Heart right ventricle (tissue), 16 donors: Measurements from ENCODE around the gene IQGAP2. TPM values are rescaled to one million over a fixed set of nuclear protein-coding genes. Genes with fewer than 3 reads are reported as not detected.

Source experiments
- ATAC-seq, 8 donors: fragments of 200-7000 bp; cut with Tn5 transposase; one replicate each; pipeline ENCODE4 v1.9.1; 2020; ENCODE audit warnings: mild to moderate bottlenecking in 8 of 8, moderate library complexity in 8 of 8, moderate number of reproducible peaks in 1 of 8
- DNase-seq, 2 donors: peaks; one replicate each; pipeline ENCODE4 v3.0.0-alpha.2; 2020
- H3K27ac ChIP-seq, 10 donors: fragments of 200-600 bp; sonication (generic) in 2 of 10; one replicate each; pipeline versions ENCODE4 v1.5.0 to v1.8.0; 2020 to 2022; ENCODE audit warnings: mild to moderate bottlenecking in 3 of 10
- H3K27me3 ChIP-seq, 7 donors: fragments of 200-600 bp; one replicate each; pipeline ENCODE4 v1.8.0; 2021 to 2022; ENCODE audit warnings: mild to moderate bottlenecking in 2 of 7
- H3K36me3 ChIP-seq, 9 donors: fragments of 200-600 bp; sonication (generic) in 1 of 9; one replicate each; pipeline versions ENCODE4 v1.5.0 to v1.8.0; 2020 to 2022; ENCODE audit warnings: mild to moderate bottlenecking in 2 of 9
- H3K4me1 ChIP-seq, 9 donors: fragments of 200-600 bp; sonication (generic) in 1 of 9; one replicate each; pipeline versions ENCODE4 v1.5.0 to v1.8.0; 2020 to 2022; ENCODE audit warnings: mild to moderate bottlenecking in 4 of 9
- H3K4me3 ChIP-seq, 10 donors: fragments of 200-600 bp; sonication (generic) in 2 of 10; one replicate each; pipeline versions ENCODE4 v1.5.0 to v1.8.0; 2020 to 2022; ENCODE audit warnings: mild to moderate bottlenecking in 7 of 10, moderate library complexity in 2 of 10
- H3K9me3 ChIP-seq, 11 donors: fragments of 200-600 bp in 10 of 11; sonication (generic) in 2 of 11; one replicate each; pipeline versions ENCODE4 v1.5.0 to v1.8.0; 2013 to 2022; ENCODE audit warnings: mild to moderate bottlenecking in 2 of 11, control low read depth in 1 of 11, moderate library complexity in 1 of 11
- WGBS, 2 donors: extraction: QIAGEN DNeasy Blood & Tissue Kit; methylation state at CpG; one replicate each; pipeline ENCODE4 v1.1.7; 2013; ENCODE audit warnings: inconsistent platforms in 1 of 2; 5-methylcytosine and 5-hydroxymethylcytosine counted together
- intact Hi-C, 10 donors: fragments of 100-400 bp; cut with DNase I; formaldehyde crosslinking; loops; one replicate each; pipeline versions ENCODE4 v1.11.1 to v1.14.2; 2022
- polyA plus RNA-seq, 2 donors: library from polyadenylated mRNA; stranded (reverse); fragments of 200-250 nt; gene quantifications; one replicate each; pipeline ENCODE4 v1.2.3, GENCODE V29; 2013
- total RNA-seq, 10 donors: library from RNA; stranded (reverse); fragmentation: NEBNext Ultra II Directional in 3 of 10; extraction: Animal tissue kit (Norgen Biotek cat#: 25700) in 3 of 10; gene quantifications; one replicate each; pipeline versions ENCODE4 v1.2.1 to v1.2.4, GENCODE V29; 2021 to 2023
- TF ChIP-seq, protein P1 (sequence below), 9 donors: fragments of 200-600 bp; sonication (generic) in 2 of 9; IDR thresholded peaks; one replicate each; pipeline versions ENCODE4 v1.5.0 to v1.8.0; 2021 to 2022; ENCODE audit warnings: antibody characterized with exemption in 9 of 9, mild to moderate bottlenecking in 5 of 9, moderate library complexity in 1 of 9
- donor health status: Arrhythmogenic right ventricular cardiomyopathy.
- donor health status: ischemic (EF 13 %, LVEDD 7.1; RV severe dilation, severe dysfunction).
- donor health status: healthy with polysubstance abuse.
- donor health status: DM: no; HTN: yes; CAD: no.
- donor health status: DM: no; HTN: no; CAD: no.
- donor health status: ischemic (EF 25% LVEDD 6.9; RV normal size, moderate dysfunction).
- donor health status: ischemic (EF 25% LVEDD 5.7; RV mildly dilated, moderate dysfunction).
- donor health status: healthy.
- donor health status: DM: yes; HTN: yes; CAD: no.
- donor health status: Ischemic cardiomyopathy.
- donor health status: ischemic (EF 35%, LVEDD 5.7; RV mildly dilated, moderate dysfunction).
- donor health status: nonischemic (EF 11% LVEDD 7.7; RV severe dilation, severe dysfunction).
- donor health status: DM: yes; HTN: yes; CAD: no.
- donor health status: PGD.
- donor health status: ischemic (EF 29% LVEDD 5.4; RV normal size, mild dysfunction).
- donor health status: nonischemic (EF 23%, LVEDD 6.1; RV moderate dilation, normal function).

IQGAP2 gene
- total and polyA plus RNA-seq, 12 donors, result 2.5 to 22.3 (median 5.0) TPM

GRCh38 chr5:76728965-76729364 lies 325.9 kb downstream of the IQGAP2 start:
- Histone ChIP-seq H3K36me3 (peaks cover 0 to 62% (median 7%) of the 10 kb centered on the region in 9 donors), H3K4me1 (no peaks in the 10 kb centered on the region), H3K9me3 (peaks cover 0 to 52% (median 20%) of the 10 kb centered on the region in 11 donors), H3K4me3 (no peak overlapping the region), H3K27ac (no peak overlapping the region), H3K27me3 (no peaks in the 10 kb centered on the region)
- intact Hi-C loops, result no loop called here
- 38 to 44% methylated on average over 4 of the region's 4 CpGs for WGBS, 2 donors
- ATAC-seq, result no peak
- no peak for DNase-seq
- TF ChIP-seq, protein P1, sequence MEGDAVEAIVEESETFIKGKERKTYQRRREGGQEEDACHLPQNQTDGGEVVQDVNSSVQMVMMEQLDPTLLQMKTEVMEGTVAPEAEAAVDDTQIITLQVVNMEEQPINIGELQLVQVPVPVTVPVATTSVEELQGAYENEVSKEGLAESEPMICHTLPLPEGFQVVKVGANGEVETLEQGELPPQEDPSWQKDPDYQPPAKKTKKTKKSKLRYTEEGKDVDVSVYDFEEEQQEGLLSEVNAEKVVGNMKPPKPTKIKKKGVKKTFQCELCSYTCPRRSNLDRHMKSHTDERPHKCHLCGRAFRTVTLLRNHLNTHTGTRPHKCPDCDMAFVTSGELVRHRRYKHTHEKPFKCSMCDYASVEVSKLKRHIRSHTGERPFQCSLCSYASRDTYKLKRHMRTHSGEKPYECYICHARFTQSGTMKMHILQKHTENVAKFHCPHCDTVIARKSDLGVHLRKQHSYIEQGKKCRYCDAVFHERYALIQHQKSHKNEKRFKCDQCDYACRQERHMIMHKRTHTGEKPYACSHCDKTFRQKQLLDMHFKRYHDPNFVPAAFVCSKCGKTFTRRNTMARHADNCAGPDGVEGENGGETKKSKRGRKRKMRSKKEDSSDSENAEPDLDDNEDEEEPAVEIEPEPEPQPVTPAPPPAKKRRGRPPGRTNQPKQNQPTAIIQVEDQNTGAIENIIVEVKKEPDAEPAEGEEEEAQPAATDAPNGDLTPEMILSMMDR (IDR thresholded peaks at IDR 0.05), result no peak

- DNase-seq (no peak), ATAC-seq (no peak)
- intact Hi-C loops, result loop anchor here in 1 of 10 donors (5.0 kb wide), 1 partner anchor 1513 kb away; no protein-coding TSS in a partner anchor
- H3K9me3 ChIP-seq, result peaks cover 0 to 52% (median 20%) of the 10 kb centered on the region in 11 donors
- H3K36me3 ChIP-seq, result peaks cover 0 to 69% (median 7%) of the 10 kb centered on the region in 9 donors
- H3K27me3 ChIP-seq, result no peaks in the 10 kb centered on the region
- WGBS, 2 donors, result 95 to 97% methylated on average over 5 of the region's 5 CpGs
- TF ChIP-seq, protein P1 (IDR thresholded peaks at IDR 0.05), result no peak
- no peak overlapping the region for H3K27ac ChIP-seq
- no peaks in the 10 kb centered on the region for H3K4me1 ChIP-seq
- no peak overlapping the region for H3K4me3 ChIP-seq
Measured at GRCh38 chr5:76729373-76730290, 326.5 kb downstream of the IQGAP2 start.

DNA sequence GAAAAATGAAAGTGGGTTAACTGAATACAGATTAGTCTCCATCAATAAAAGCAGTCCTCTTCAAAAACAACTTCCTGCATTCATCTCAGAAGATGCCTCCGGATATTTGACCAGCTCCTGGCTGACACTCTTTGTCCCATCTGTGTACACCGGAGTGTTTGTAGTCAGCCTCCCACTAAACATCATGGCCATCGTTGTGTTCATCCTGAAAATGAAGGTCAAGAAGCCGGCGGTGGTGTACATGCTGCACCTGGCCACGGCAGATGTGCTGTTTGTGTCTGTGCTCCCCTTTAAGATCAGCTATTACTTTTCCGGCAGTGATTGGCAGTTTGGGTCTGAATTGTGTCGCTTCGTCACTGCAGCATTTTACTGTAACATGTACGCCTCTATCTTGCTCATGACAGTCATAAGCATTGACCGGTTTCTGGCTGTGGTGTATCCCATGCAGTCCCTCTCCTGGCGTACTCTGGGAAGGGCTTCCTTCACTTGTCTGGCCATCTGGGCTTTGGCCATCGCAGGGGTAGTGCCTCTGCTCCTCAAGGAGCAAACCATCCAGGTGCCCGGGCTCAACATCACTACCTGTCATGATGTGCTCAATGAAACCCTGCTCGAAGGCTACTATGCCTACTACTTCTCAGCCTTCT lies 329.4 kb downstream of the IQGAP2 start:
- intact Hi-C loops, result loop anchor here in 1 of 10 donors (5.0 kb wide), 1 partner anchor 1510 kb away; no protein-coding TSS in a partner anchor
- Histone ChIP-seq H3K27me3 (no peaks in the 10 kb centered on the region), H3K4me3 (peak overlapping the region in 1 of 10 donors; percentile 8), H3K9me3 (peaks cover 0 to 35% (median 20%) of the 10 kb centered on the region in 11 donors), H3K36me3 (peaks cover 0 to 61% (median 7%) of the 10 kb centered on the region in 9 donors), H3K4me1 (peaks cover 0 to 17% (median 8%) of the 10 kb centered on the region in 9 donors), H3K27ac (peak overlapping the region in 1 of 10 donors; percentile 75)
- peak in 1 of 8 donors; percentile 17 for ATAC-seq
- WGBS, 2 donors, result 91% methylated on average over 15 of the region's 15 CpGs
- DNase-seq, result no peak
- TF ChIP-seq, protein P1 (IDR thresholded peaks at IDR 0.05), result no peak

- peak overlapping the region in 1 of 10 donors; percentile 75 for H3K27ac ChIP-seq
- peaks cover 0 to 30% (median 20%) of the 10 kb centered on the region in 11 donors for H3K9me3 ChIP-seq
- H3K4me3 ChIP-seq, result no peak overlapping the region
- peak in 1 of 8 donors; percentile 17 for ATAC-seq
- H3K36me3 ChIP-seq, result peaks cover 0 to 58% (median 7%) of the 10 kb centered on the region in 9 donors
- WGBS, 2 donors, result 92 to 94% methylated on average over 13 of the region's 13 CpGs
- TF ChIP-seq, protein P1 (IDR thresholded peaks at IDR 0.05), result no peak
- H3K4me1 ChIP-seq, result peaks cover 0 to 22% (median 12%) of the 10 kb centered on the region in 9 donors
- intact Hi-C loops, result loop anchor here in 1 of 10 donors (5.0 kb wide), 1 partner anchor 1509 kb away; no protein-coding TSS in a partner anchor
- no peak for DNase-seq
- H3K27me3 ChIP-seq, result no peaks in the 10 kb centered on the region
Measured at GRCh38 chr5:76733049-76733417, 329.9 kb downstream of the IQGAP2 start.
